HEK293T (cell line): ENCODE results near the gene DYDC2.

Experiments
- CTCF ChIA-PET: fragments of 350-600 bp; formaldehyde crosslinking; extraction: SDS; loops from one replicate; lab custom pipeline; 2021; ENCODE audit warnings: antibody characterized with exemption, inconsistent platforms; lab: Yijun Ruan, JAX
- POLR2A ChIA-PET: fragments of 350-600 bp; formaldehyde crosslinking; extraction: SDS; loops from one replicate; lab custom pipeline; 2020; ENCODE audit warnings: antibody characterized with exemption, inconsistent platforms; lab: Yijun Ruan, JAX
- DNase-seq: peaks from one replicate; pipeline ENCODE4 v3.0.0; 2012; ENCODE audit warnings: mixed read lengths; ENCODE audit errors: extremely low spot score
- ARNT ChIP-seq: fragments of 450-650 bp; IDR thresholded peaks from 2 replicates; pipeline ENCODE4 v1.6.1; 2017; ENCODE audit warnings: mild to moderate bottlenecking
- BHLHE40 ChIP-seq: fragments of 450-650 bp; IDR thresholded peaks from 2 replicates; pipeline ENCODE4 v1.6.1; 2016; ENCODE audit warnings: mild to moderate bottlenecking, moderate library complexity, borderline replicate concordance
- CTBP1 ChIP-seq: fragments of 450-650 bp; IDR thresholded peaks from 2 replicates; pipeline ENCODE4 v1.6.1; 2016; ENCODE audit warnings: borderline replicate concordance
- ELF4 ChIP-seq: fragments of 450-650 bp; IDR thresholded peaks from 2 replicates; pipeline ENCODE4 v1.6.1; 2017; ENCODE audit warnings: antibody characterized with exemption
- FOXA1 ChIP-seq: fragments of 450-650 bp; IDR thresholded peaks from 2 replicates; pipeline ENCODE4 v1.6.1; 2016; ENCODE audit warnings: mild to moderate bottlenecking
- FOXK2 ChIP-seq: fragments of 450-650 bp; IDR thresholded peaks from 2 replicates; pipeline ENCODE4 v1.6.1; 2016; ENCODE audit warnings: mild to moderate bottlenecking
- FOXM1 ChIP-seq: fragments of 450-650 bp; IDR thresholded peaks from 2 replicates; pipeline ENCODE4 v1.6.1; 2017; ENCODE audit warnings: mild to moderate bottlenecking, borderline replicate concordance
- HDGF ChIP-seq: fragments of 450-650 bp; IDR thresholded peaks from 2 replicates; pipeline ENCODE4 v1.6.1; 2017; ENCODE audit warnings: antibody characterized with exemption, borderline replicate concordance
- L3MBTL2 ChIP-seq: fragments of 450-650 bp; conservative IDR thresholded peaks from 2 replicates; pipeline ENCODE4 v1.6.1; 2016; ENCODE audit warnings: mild to moderate bottlenecking
- LEF1 ChIP-seq: fragments of 450-650 bp; IDR thresholded peaks from 2 replicates; pipeline ENCODE4 v1.6.1; 2017; ENCODE audit warnings: mild to moderate bottlenecking, borderline replicate concordance
- NFRKB ChIP-seq: fragments of 450-650 bp; IDR thresholded peaks from 2 replicates; pipeline ENCODE4 v1.6.1; 2016; ENCODE audit warnings: mild to moderate bottlenecking, moderate library complexity
- PKNOX1 ChIP-seq: fragments of 450-650 bp; IDR thresholded peaks from 2 replicates; pipeline ENCODE4 v1.6.1; 2016
- SP1 ChIP-seq: fragments of 450-650 bp; IDR thresholded peaks from 2 replicates; pipeline ENCODE4 v1.6.1; 2017
- SUZ12 ChIP-seq: fragments of 450-650 bp; IDR thresholded peaks from 2 replicates; pipeline ENCODE4 v1.6.1; 2016; ENCODE audit warnings: mild to moderate bottlenecking
- TARDBP ChIP-seq: fragments of 450-650 bp; IDR thresholded peaks from 2 replicates; pipeline ENCODE4 v1.6.1; 2016
- ZNF384 ChIP-seq: fragments of 450-650 bp; IDR thresholded peaks from 2 replicates; pipeline ENCODE4 v1.6.1; 2016

The DYDC2 gene

GRCh38 chr10:80411681-80412220 lies 55.2 kb downstream of the DYDC2 start:
- no peak for TF ChIP-seq LEF1
- no peak for TF ChIP-seq SUZ12
- no peak for TF ChIP-seq ARNT
- TF ChIP-seq NFRKB = no peak
- TF ChIP-seq CTBP1 = no peak
- TF ChIP-seq PKNOX1 = no peak
- no peak for TF ChIP-seq ZNF384
- TF ChIP-seq TARDBP = no peak
- no peak for TF ChIP-seq SP1
- no peak for TF ChIP-seq ELF4
- no peak for TF ChIP-seq FOXM1
- no peak for TF ChIP-seq BHLHE40
- no peak for TF ChIP-seq HDGF
- no peak for TF ChIP-seq FOXA1
- TF ChIP-seq FOXK2 = no peak
- no peak for TF ChIP-seq L3MBTL2
- DNase-seq = no peak
- ChIA-PET CTCF (no interaction called here), POLR2A (no interaction called here)

- ChIA-PET POLR2A (no interaction called here), CTCF (no interaction called here)
- no peak for DNase-seq
- no peak for TF ChIP-seq TARDBP
- no peak for TF ChIP-seq CTBP1
- TF ChIP-seq ARNT = no peak
- no peak for TF ChIP-seq LEF1
- TF ChIP-seq ZNF384 = no peak
- no peak for TF ChIP-seq NFRKB
- TF ChIP-seq SUZ12 = no peak
- no peak for TF ChIP-seq FOXM1
- no peak for TF ChIP-seq FOXK2
- no peak for TF ChIP-seq ELF4
- TF ChIP-seq HDGF = no peak
- TF ChIP-seq FOXA1 = no peak
- no peak for TF ChIP-seq PKNOX1
- no peak for TF ChIP-seq SP1
- TF ChIP-seq BHLHE40 = no peak
Observed at GRCh38 chr10:80412486-80412885, 55.9 kb downstream of the DYDC2 start.

- no peak for TF ChIP-seq ARNT
- TF ChIP-seq SUZ12 = no peak
- POLR2A ChIA-PET = no interaction called here
- no peak for DNase-seq
- CTCF ChIA-PET = no interaction called here
Observed at GRCh38 chr10:80413271-80413996, 56.9 kb downstream of the DYDC2 start.

GRCh38 chr10:80414142-80414895 lies 57.7 kb downstream of the DYDC2 start:
- no peak for DNase-seq
- ChIA-PET CTCF (interaction anchor here (0.5 kb wide), 1 partner anchor 31 kb away, joined by 3 read pairs; no protein-coding TSS in a partner anchor), POLR2A (no interaction called here)
- TF ChIP-seq LEF1 (no peak), ARNT (no peak), FOXM1 (no peak), HDGF (no peak), BHLHE40 (no peak), PKNOX1 (no peak), ZNF384 (no peak), TARDBP (no peak)

DNA sequence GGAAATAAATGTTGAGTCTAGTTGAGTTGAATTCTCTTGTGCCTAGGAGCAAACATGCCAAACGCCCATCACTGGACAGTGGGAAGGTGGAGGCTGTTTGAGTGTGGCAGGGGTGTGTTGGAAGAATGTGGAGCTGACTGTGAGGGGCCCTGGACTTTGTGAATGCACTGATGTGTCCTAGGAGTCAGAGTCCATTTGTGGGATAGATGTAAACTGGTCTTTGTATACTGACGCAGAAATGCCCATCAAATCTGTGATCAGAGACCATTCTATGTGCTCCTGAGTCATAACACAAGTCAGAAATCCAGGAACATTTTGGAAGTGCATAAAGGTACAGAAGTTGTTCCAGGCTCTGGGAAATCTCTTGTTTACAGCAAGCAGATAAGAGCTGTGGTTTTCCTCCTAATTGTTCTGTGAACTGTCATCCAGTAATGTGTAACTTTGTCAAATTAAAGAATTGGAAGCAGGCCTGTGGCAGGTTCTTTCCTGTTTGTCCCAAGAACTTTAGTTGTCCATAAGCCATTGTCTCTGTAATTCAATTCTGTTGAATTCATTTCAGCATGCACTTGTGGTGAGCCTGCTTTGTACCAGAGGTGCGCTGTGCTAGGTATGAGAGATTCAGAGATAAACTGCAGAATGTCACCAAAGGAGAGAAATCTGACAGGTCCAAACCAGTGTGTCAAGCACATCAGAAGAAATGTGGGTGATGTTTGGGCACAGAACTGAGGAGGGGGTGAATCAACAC lies 59.3 kb downstream of the DYDC2 start:
- no peak for TF ChIP-seq LEF1
- no peak for TF ChIP-seq NFRKB
- TF ChIP-seq SUZ12 = no peak
- no peak for TF ChIP-seq FOXK2
- no peak for TF ChIP-seq L3MBTL2
- TF ChIP-seq TARDBP = no peak
- TF ChIP-seq CTBP1 = no peak
- TF ChIP-seq FOXM1 = no peak
- no peak for TF ChIP-seq ELF4
- TF ChIP-seq ZNF384 = no peak
- TF ChIP-seq SP1 = no peak
- POLR2A ChIA-PET = interaction anchor here (1.0 kb wide), 1 partner anchor 8 kb away, joined by 4 read pairs; the partner anchor contains the start of gene PRXL2A
- CTCF ChIA-PET = no interaction called here
- DNase-seq = no peak
